Heart right ventricle (tissue), 16 donors: ENCODE results near the gene YAE1. TPM values are rescaled to one million over a fixed set of nuclear protein-coding genes. Genes with fewer than 3 reads are reported as not detected.
A peak's percentile ranks its signal among the peaks of the same experiment; 100 is the strongest.

ENCODE experiments used
- ATAC-seq, 8 donors: fragments of 200-7000 bp; cut with Tn5 transposase; one replicate each; pipeline ENCODE4 v1.9.1; 2020; ENCODE audit warnings: mild to moderate bottlenecking in 8 of 8, moderate library complexity in 8 of 8, moderate number of reproducible peaks in 1 of 8
- DNase-seq, 2 donors: peaks; one replicate each; pipeline ENCODE4 v3.0.0-alpha.2; 2020
- H3K27ac ChIP-seq, 10 donors: fragments of 200-600 bp; sonication (generic) in 2 of 10; one replicate each; pipeline versions ENCODE4 v1.5.0 to v1.8.0; 2020 to 2022; ENCODE audit warnings: mild to moderate bottlenecking in 3 of 10
- H3K27me3 ChIP-seq, 7 donors: fragments of 200-600 bp; one replicate each; pipeline ENCODE4 v1.8.0; 2021 to 2022; ENCODE audit warnings: mild to moderate bottlenecking in 2 of 7
- H3K36me3 ChIP-seq, 9 donors: fragments of 200-600 bp; sonication (generic) in 1 of 9; one replicate each; pipeline versions ENCODE4 v1.5.0 to v1.8.0; 2020 to 2022; ENCODE audit warnings: mild to moderate bottlenecking in 2 of 9
- H3K4me1 ChIP-seq, 9 donors: fragments of 200-600 bp; sonication (generic) in 1 of 9; one replicate each; pipeline versions ENCODE4 v1.5.0 to v1.8.0; 2020 to 2022; ENCODE audit warnings: mild to moderate bottlenecking in 4 of 9
- H3K4me3 ChIP-seq, 10 donors: fragments of 200-600 bp; sonication (generic) in 2 of 10; one replicate each; pipeline versions ENCODE4 v1.5.0 to v1.8.0; 2020 to 2022; ENCODE audit warnings: mild to moderate bottlenecking in 7 of 10, moderate library complexity in 2 of 10
- H3K9me3 ChIP-seq, 11 donors: fragments of 200-600 bp in 10 of 11; sonication (generic) in 2 of 11; one replicate each; pipeline versions ENCODE4 v1.5.0 to v1.8.0; 2013 to 2022; ENCODE audit warnings: mild to moderate bottlenecking in 2 of 11, control low read depth in 1 of 11, moderate library complexity in 1 of 11
- WGBS, 2 donors: extraction: QIAGEN DNeasy Blood & Tissue Kit; methylation state at CpG; one replicate each; pipeline ENCODE4 v1.1.7; 2013; ENCODE audit warnings: inconsistent platforms in 1 of 2; 5-methylcytosine and 5-hydroxymethylcytosine counted together
- intact Hi-C, 10 donors: fragments of 100-400 bp; cut with DNase I; formaldehyde crosslinking; loops; one replicate each; pipeline versions ENCODE4 v1.11.1 to v1.14.2; 2022
- polyA plus RNA-seq, 2 donors: library from polyadenylated mRNA; stranded (reverse); fragments of 200-250 nt; gene quantifications; one replicate each; pipeline ENCODE4 v1.2.3, GENCODE V29; 2013
- total RNA-seq, 10 donors: library from RNA; stranded (reverse); fragmentation: NEBNext Ultra II Directional in 3 of 10; extraction: Animal tissue kit (Norgen Biotek cat#: 25700) in 3 of 10; gene quantifications; one replicate each; pipeline versions ENCODE4 v1.2.1 to v1.2.4, GENCODE V29; 2021 to 2023
- TF ChIP-seq, protein P1 (sequence below), 9 donors: fragments of 200-600 bp; sonication (generic) in 2 of 9; IDR thresholded peaks; one replicate each; pipeline versions ENCODE4 v1.5.0 to v1.8.0; 2021 to 2022; ENCODE audit warnings: antibody characterized with exemption in 9 of 9, mild to moderate bottlenecking in 5 of 9, moderate library complexity in 1 of 9
- donor health status: Arrhythmogenic right ventricular cardiomyopathy.
- donor health status: ischemic (EF 13 %, LVEDD 7.1; RV severe dilation, severe dysfunction).
- donor health status: healthy with polysubstance abuse.
- donor health status: DM: no; HTN: yes; CAD: no.
- donor health status: DM: no; HTN: no; CAD: no.
- donor health status: ischemic (EF 25% LVEDD 6.9; RV normal size, moderate dysfunction).
- donor health status: ischemic (EF 25% LVEDD 5.7; RV mildly dilated, moderate dysfunction).
- donor health status: healthy.
- donor health status: DM: yes; HTN: yes; CAD: no.
- donor health status: Ischemic cardiomyopathy.
- donor health status: ischemic (EF 35%, LVEDD 5.7; RV mildly dilated, moderate dysfunction).
- donor health status: nonischemic (EF 11% LVEDD 7.7; RV severe dilation, severe dysfunction).
- donor health status: DM: yes; HTN: yes; CAD: no.
- donor health status: PGD.
- donor health status: ischemic (EF 29% LVEDD 5.4; RV normal size, mild dysfunction).
- donor health status: nonischemic (EF 23%, LVEDD 6.1; RV moderate dilation, normal function).

YAE1 gene
- total and polyA plus RNA-seq, 12 donors = 10.8 to 34.3 (median 16.0) TPM

DNA sequence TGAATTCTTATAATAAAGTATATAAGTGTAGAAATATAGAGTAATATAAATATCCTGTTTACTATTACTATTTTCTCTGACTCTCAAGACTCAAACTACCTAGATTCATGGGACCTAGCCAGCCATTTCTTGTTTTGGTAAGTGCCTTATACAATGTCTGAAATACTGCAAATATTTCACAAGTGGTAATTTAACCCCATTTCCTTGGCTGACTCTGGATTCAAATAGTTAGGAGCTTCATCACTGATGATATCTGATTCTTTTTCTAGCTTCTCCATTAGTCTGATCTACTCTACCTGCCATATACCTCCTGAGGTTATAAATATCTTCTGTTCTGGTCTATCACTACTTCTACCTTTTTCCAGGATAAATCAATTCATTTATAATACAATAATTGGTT is 50.8 kb downstream of the YAE1 start:
- H3K36me3 ChIP-seq = no peaks in the 10 kb centered on the region
- no peaks in the 10 kb centered on the region for H3K9me3 ChIP-seq
- DNase-seq (no peak), ATAC-seq (no peak)
- TF ChIP-seq, protein P1, sequence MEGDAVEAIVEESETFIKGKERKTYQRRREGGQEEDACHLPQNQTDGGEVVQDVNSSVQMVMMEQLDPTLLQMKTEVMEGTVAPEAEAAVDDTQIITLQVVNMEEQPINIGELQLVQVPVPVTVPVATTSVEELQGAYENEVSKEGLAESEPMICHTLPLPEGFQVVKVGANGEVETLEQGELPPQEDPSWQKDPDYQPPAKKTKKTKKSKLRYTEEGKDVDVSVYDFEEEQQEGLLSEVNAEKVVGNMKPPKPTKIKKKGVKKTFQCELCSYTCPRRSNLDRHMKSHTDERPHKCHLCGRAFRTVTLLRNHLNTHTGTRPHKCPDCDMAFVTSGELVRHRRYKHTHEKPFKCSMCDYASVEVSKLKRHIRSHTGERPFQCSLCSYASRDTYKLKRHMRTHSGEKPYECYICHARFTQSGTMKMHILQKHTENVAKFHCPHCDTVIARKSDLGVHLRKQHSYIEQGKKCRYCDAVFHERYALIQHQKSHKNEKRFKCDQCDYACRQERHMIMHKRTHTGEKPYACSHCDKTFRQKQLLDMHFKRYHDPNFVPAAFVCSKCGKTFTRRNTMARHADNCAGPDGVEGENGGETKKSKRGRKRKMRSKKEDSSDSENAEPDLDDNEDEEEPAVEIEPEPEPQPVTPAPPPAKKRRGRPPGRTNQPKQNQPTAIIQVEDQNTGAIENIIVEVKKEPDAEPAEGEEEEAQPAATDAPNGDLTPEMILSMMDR (IDR thresholded peaks at IDR 0.05) = no peak
- no peak overlapping the region for H3K4me3 ChIP-seq
- intact Hi-C loops = loop anchor here in 2 of 10 donors (10.0 kb wide), 2 partner anchors 68 to 118 kb away; no protein-coding TSS in a partner anchor
- H3K27me3 ChIP-seq = no peaks in the 10 kb centered on the region
- H3K27ac ChIP-seq = no peak overlapping the region
- peaks cover 0 to 16% (median 1%) of the 10 kb centered on the region in 9 donors for H3K4me1 ChIP-seq

DNA sequence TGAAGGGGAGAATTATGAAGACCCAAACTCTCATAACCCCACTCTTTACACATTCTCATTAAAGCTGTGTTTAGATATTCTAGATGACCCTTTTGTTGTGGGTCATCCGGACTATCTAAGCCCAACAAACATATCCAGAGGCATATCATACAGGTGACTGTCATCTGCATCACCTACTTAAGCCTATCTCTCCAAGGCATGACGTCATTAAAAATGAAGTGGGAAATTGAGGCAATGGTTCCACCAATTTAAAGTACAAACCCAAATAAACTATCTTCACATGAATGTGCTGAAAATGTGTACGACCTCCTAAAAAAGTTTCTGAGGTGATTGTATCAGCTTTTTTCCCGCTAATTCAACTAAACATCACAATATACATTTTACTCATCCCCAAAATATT is 52.7 kb downstream of the YAE1 start:
- no peaks in the 10 kb centered on the region for H3K27me3 ChIP-seq
- WGBS, 2 donors = 83% methylated on average over 4 of the region's 4 CpGs
- DNase-seq (no peak), ATAC-seq (no peak)
- intact Hi-C loops = loop anchor here in 2 of 10 donors (10.0 kb wide), 2 partner anchors 66 to 116 kb away; no protein-coding TSS in a partner anchor
- no peak overlapping the region for H3K4me3 ChIP-seq
- TF ChIP-seq, protein P1 (IDR thresholded peaks at IDR 0.05) = no peak
- no peak overlapping the region for H3K27ac ChIP-seq
- H3K36me3 ChIP-seq = no peaks in the 10 kb centered on the region
- H3K4me1 ChIP-seq = peaks cover 0 to 26% (median 10%) of the 10 kb centered on the region in 9 donors
- no peaks in the 10 kb centered on the region for H3K9me3 ChIP-seq

DNA sequence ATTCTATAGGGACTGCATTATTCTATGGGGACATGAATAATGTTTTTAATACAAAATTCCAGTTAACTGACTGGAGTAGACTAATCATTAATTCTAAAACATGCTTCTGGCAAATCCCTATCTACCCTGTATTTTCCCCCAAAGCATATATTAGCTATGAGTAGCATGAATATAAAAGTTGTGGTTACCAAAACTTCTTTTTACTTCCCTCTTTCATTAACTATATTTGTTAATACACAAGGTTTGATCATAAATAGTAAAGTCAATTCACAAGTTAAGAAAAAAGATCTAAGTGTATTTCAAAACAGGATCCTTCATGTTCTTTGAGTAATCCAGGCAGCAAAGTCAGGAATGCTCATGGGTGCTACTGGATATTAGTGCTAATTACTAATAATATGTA is 54.3 kb downstream of the YAE1 start:
- TF ChIP-seq, protein P1 (IDR thresholded peaks at IDR 0.05) = no peak
- Histone ChIP-seq H3K4me3 (no peak overlapping the region), H3K27me3 (no peaks in the 10 kb centered on the region), H3K36me3 (no peaks in the 10 kb centered on the region), H3K4me1 (peaks cover 0 to 39% (median 22%) of the 10 kb centered on the region in 9 donors), H3K27ac (peak overlapping the region in 1 of 10 donors; percentile 38), H3K9me3 (no peaks in the 10 kb centered on the region)
- no peak for DNase-seq
- intact Hi-C loops = loop anchor here in 5 of 10 donors (5.0 to 10.0 kb wide), 5 partner anchors 33 to 112 kb away; no protein-coding TSS in a partner anchor
- no peak for ATAC-seq

DNA sequence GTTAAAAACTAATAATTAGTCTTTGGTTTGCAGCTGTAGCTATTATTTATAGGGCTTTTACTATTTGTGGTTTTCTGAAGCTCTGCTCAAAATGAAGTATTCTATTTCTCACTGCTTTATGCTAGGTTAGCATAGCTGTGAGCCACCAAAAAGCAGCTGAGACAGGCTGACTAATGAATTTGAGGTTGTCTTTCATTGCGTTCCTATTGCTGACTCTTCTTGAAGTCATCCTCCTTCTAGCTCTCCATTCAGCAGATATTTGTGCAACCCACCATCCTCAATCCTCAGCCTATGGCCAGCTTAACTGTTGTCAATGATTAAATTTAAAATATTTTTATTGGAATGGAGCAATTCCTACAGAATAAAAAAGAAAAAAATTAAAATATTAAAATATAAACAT is 55.1 kb downstream of the YAE1 start:
- DNase-seq (no peak), ATAC-seq (no peak)
- H3K4me3 ChIP-seq = no peak overlapping the region
- H3K27ac ChIP-seq = peak overlapping the region in 2 of 10 donors; percentile 36 to 38
- no peaks in the 10 kb centered on the region for H3K27me3 ChIP-seq
- intact Hi-C loops = loop anchor here in 5 of 10 donors (5.0 to 10.0 kb wide), 5 partner anchors 34 to 111 kb away; no protein-coding TSS in a partner anchor
- no peaks in the 10 kb centered on the region for H3K36me3 ChIP-seq
- TF ChIP-seq, protein P1 (IDR thresholded peaks at IDR 0.05) = no peak
- peaks cover 0 to 47% (median 30%) of the 10 kb centered on the region in 9 donors for H3K4me1 ChIP-seq
- no peaks in the 10 kb centered on the region for H3K9me3 ChIP-seq
- 76 to 79% methylated on average over 1 of the region's 1 CpG for WGBS, 2 donors
